Keratinocyte (primary cell): ENCODE results near the gene TMEM25. TPM values are rescaled to one million over a fixed set of nuclear protein-coding genes. Genes with fewer than 3 reads are reported as not detected.

Source experiments
- DNase-seq: peaks from one replicate; pipeline ENCODE4 v3.0.0-alpha.2; 2011; ENCODE audit warnings: low read depth, missing footprints, low spot score
- FAIRE-seq: peaks from 2 replicates; lab custom pipeline; 2011; peaks lifted over from hg19 to GRCh38; lab: Jason Lieb, UNC
- H2AFZ ChIP-seq: 2 replicates; pipeline ENCODE4 v1.6.0; 2012; ENCODE audit warnings: low read length, control low read depth, inconsistent platforms; ENCODE audit not compliant: control insufficient read depth
- H3K27ac ChIP-seq: 2 replicates; pipeline ENCODE4 v1.5.1; 2011; ENCODE audit warnings: low read length; ENCODE audit not compliant: control insufficient read depth, insufficient read depth
- H3K27me3 ChIP-seq: 3 replicates; pipeline ENCODE4 v1.6.0; 2011; ENCODE audit warnings: low read length; ENCODE audit not compliant: control insufficient read depth, insufficient read depth; ENCODE audit errors: extremely low read depth
- H3K36me3 ChIP-seq, 2 experiments: 2 replicates in 1 of 2; 3 replicates in 1 of 2; pipeline ENCODE4 v1.5.1; 2011; ENCODE audit warnings: low read length in 2 of 2, mild to moderate bottlenecking in 1 of 2; ENCODE audit not compliant: control insufficient read depth in 2 of 2, insufficient read depth in 2 of 2; ENCODE audit errors: extremely low read depth in 1 of 2
- H3K4me1 ChIP-seq: 3 replicates; pipeline ENCODE4 v1.5.1; 2011; ENCODE audit warnings: low read length; ENCODE audit not compliant: control insufficient read depth, insufficient read depth; ENCODE audit errors: extremely low read depth
- H3K4me2 ChIP-seq: 3 replicates; pipeline ENCODE4 v1.6.0; 2011; ENCODE audit warnings: low read depth, low read length; ENCODE audit not compliant: control insufficient read depth, insufficient read depth; ENCODE audit errors: extremely low read depth
- H3K4me3 ChIP-seq, 3 experiments: fragments of 200-600 bp in 1 of 3; sonication (generic) in 1 of 3; 2 replicates in 2 of 3; 3 replicates in 1 of 3; pipeline ENCODE4 v1.5.1; 2011 to 2016; ENCODE audit warnings: low read length in 3 of 3, mild to moderate bottlenecking in 3 of 3, control low read depth in 2 of 3, inconsistent platforms in 1 of 3, low read depth in 1 of 3, mixed read lengths in 1 of 3, mixed run types in 1 of 3, moderate library complexity in 1 of 3; ENCODE audit not compliant: control insufficient read depth in 2 of 3, insufficient read depth in 2 of 3; ENCODE audit errors: extremely low read depth in 1 of 3
- H3K79me2 ChIP-seq: 2 replicates; pipeline ENCODE4 v1.6.0; 2012; ENCODE audit warnings: low read length; ENCODE audit not compliant: control insufficient read depth, insufficient read depth
- H3K9ac ChIP-seq: 3 replicates; pipeline ENCODE4 v1.6.0; 2011; ENCODE audit warnings: low read length; ENCODE audit not compliant: control insufficient read depth, insufficient read depth; ENCODE audit errors: extremely low read depth
- H3K9me1 ChIP-seq: 3 replicates; pipeline ENCODE4 v1.6.0; 2011; ENCODE audit warnings: low read length; ENCODE audit not compliant: control insufficient read depth, insufficient read depth; ENCODE audit errors: extremely low read depth
- H3K9me3 ChIP-seq: 2 replicates; pipeline ENCODE4 v1.5.1; 2012; ENCODE audit warnings: low read depth, low read length; ENCODE audit not compliant: control insufficient read depth
- H4K20me1 ChIP-seq: 3 replicates; pipeline ENCODE4 v1.6.0; 2011; ENCODE audit warnings: low read length; ENCODE audit not compliant: control insufficient read depth, insufficient read depth; ENCODE audit errors: extremely low read depth
- CTCF ChIP-seq, 3 experiments: IDR thresholded peaks in 1 of 3; conservative IDR thresholded peaks in 1 of 3; optimal IDR thresholded peaks in 1 of 3; 2 replicates in 2 of 3; 3 replicates in 1 of 3; pipeline versions ENCODE3 to v1.5.1; 2011; ENCODE audit warnings: low read length in 3 of 3, mild to moderate bottlenecking in 3 of 3, moderate library complexity in 2 of 3, control low read depth in 1 of 3, inconsistent platforms in 1 of 3; ENCODE audit not compliant: insufficient read depth in 2 of 3; ENCODE audit errors: extremely low read depth in 1 of 3
- EZH2 ChIP-seq: IDR thresholded peaks from one replicate; pipeline ENCODE4 v1.6.1; 2012; ENCODE audit warnings: inconsistent platforms, mild to moderate bottlenecking, low read length, moderate library complexity
- dilution Hi-C: fragments of 300-500 bp; cut with MboI; formaldehyde crosslinking; loops from one replicate; pipeline ENCODE4 v1.7.0; 2020; ENCODE audit warnings: low sequenced_read_pairs; ENCODE audit not compliant: extremely low pct_ligation_motif_present
- polyA plus RNA-seq, 5 experiments: library from polyadenylated mRNA; depleted of rRNA in 3 of 5; stranded (reverse) in 3 of 5; stranded (forward) in 1 of 5; unstranded in 1 of 5; fragments of >200 nt; gene quantifications; 1 replicate in 1 of 5; 2 replicates in 3 of 5; 3 replicates in 1 of 5; pipeline versions ENCODE4 v1.2.1 to v1.2.3, GENCODE V29; 2011 to 2012; ENCODE audit warnings: missing spikeins in 2 of 5, low read depth in 1 of 5, low replicate concordance in 1 of 5

The TMEM25 gene
- polyA plus RNA-seq, 1 donor (not counting 4 experiments of a cell fraction or from before 2014, with no cell fraction given): 12.9 TPM

- peak within 1 kb of the TSS; percentile 81 for H3K27ac ChIP-seq
- no peaks in the 10 kb centered on the region for H3K27me3 ChIP-seq
- no peak for TF ChIP-seq EZH2
- TF ChIP-seq CTCF (optimal IDR thresholded peaks at IDR 0.05 in 1 of 3, IDR thresholded peaks at IDR 0.05 in 1 of 3, conservative IDR thresholded peaks at IDR 0.05 in 1 of 3; ENCODE audit: extremely low read depth in 1 of 3, insufficient read depth in 2 of 3, low read length in 3 of 3): peak in 1 of 3 experiments; percentile 15
- H3K9ac ChIP-seq: peak within 1 kb of the TSS; percentile 99
- H3K9me3 ChIP-seq: no peaks in the 10 kb centered on the region
- DNase-seq (peak; percentile 57), FAIRE-seq (no peak)
- H3K79me2 ChIP-seq: peaks cover 51% of the 10 kb centered on the region
- H4K20me1 ChIP-seq: peaks cover 2% of the 10 kb centered on the region
- peak within 1 kb of the TSS; percentile 93 for H2AFZ ChIP-seq
- peak within 1 kb of the TSS; percentile 80 for H3K4me2 ChIP-seq
- H3K36me3 ChIP-seq: peaks cover 0 to under 1% of the 10 kb centered on the region in 2 experiments
- dilution Hi-C loops: no loop called here
- peaks cover 18% of the 10 kb centered on the region for H3K4me1 ChIP-seq
- peak within 1 kb of the TSS; percentile 79 to 98 (median 80) for H3K4me3 ChIP-seq
- H3K9me1 ChIP-seq: no peaks in the 10 kb centered on the region
These were observed 41.3 kb downstream of the TMEM25 start, which contains the start of gene ARCN1 for GRCh38 chr11:118572061-118572980. Gene ARCN1 (plus strand): TSS chr11:118572409. CDS start chr11:118572548, 139 bp downstream.

DNA sequence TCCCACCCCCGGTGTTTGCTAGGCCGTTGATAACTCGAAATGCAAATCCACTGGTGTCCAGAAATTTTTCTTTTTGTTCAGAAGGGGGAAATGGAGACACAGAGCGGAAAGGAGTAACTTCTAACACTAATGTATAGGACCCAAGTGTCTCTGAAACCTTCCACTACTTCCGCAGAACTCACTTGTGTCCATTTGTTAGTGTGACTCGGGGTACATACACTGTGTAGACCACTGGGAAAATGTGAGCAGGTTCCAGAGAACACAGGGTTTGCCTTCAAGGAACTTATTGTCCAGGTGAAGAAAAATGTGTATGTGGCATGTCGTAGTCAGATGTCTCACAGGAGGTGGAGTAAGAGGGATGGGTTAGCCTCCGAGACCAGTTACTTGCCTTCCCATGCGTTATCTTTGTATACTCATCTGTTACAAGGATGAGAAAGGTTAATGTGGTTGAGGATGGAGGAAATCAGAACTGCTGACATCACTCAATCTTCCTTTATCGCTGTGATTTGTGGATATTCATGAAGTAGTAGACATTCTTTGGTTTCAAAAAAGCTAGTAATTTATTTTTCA is 42.1 kb downstream of the TMEM25 start:
- dilution Hi-C loops: no loop called here
- peaks cover 18% of the 10 kb centered on the region for H3K4me1 ChIP-seq
- H2AFZ ChIP-seq: no peak overlapping the region
- H3K4me3 ChIP-seq: peak overlapping the region; percentile 79 to 98 (median 80)
- H4K20me1 ChIP-seq: peaks cover 5% of the 10 kb centered on the region
- peak overlapping the region; percentile 81 for H3K27ac ChIP-seq
- H3K9me1 ChIP-seq: no peaks in the 10 kb centered on the region
- no peaks in the 10 kb centered on the region for H3K27me3 ChIP-seq
- H3K4me2 ChIP-seq: peak overlapping the region; percentile 80
- H3K79me2 ChIP-seq: peaks cover 58% of the 10 kb centered on the region
- no peaks in the 10 kb centered on the region for H3K9me3 ChIP-seq
- H3K9ac ChIP-seq: peak overlapping the region; percentile 99
- TF ChIP-seq CTCF (optimal IDR thresholded peaks at IDR 0.05 in 1 of 3, IDR thresholded peaks at IDR 0.05 in 1 of 3, conservative IDR thresholded peaks at IDR 0.05 in 1 of 3; ENCODE audit: extremely low read depth in 1 of 3, insufficient read depth in 2 of 3, low read length in 3 of 3): no peak
- no peak for TF ChIP-seq EZH2
- H3K36me3 ChIP-seq: peaks cover 2 to 3% of the 10 kb centered on the region in 2 experiments
- DNase-seq: no peak
- peak; percentile 64 for FAIRE-seq
